Vagina (tissue), 2 donors: ENCODE measurements around the gene EBF3.

Experiments used
- POLR2A ChIP-seq, 2 donors: fragments of 450-650 bp; IDR thresholded peaks; one replicate each; pipeline ENCODE4 v1.6.1; 2017; ENCODE audit warnings: antibody characterized with exemption in 2 of 2, mild to moderate bottlenecking in 2 of 2, moderate library complexity in 2 of 2
- POLR2AphosphoS5 ChIP-seq, 2 donors: sonication (generic); formaldehyde crosslinking; IDR thresholded peaks; one replicate each; pipeline ENCODE4 v1.9.0; 2017; ENCODE audit warnings: antibody characterized with exemption in 2 of 2, mild to moderate bottlenecking in 2 of 2, low read depth in 1 of 2; ENCODE audit not compliant: insufficient read depth in 1 of 2
- TF ChIP-seq, protein P1 (sequence below), 3 experiments: fragments of 450-650 bp in 2 of 3; fragments of 200-600 bp in 1 of 3; sonication (generic) in 1 of 3; IDR thresholded peaks; one replicate each; pipeline ENCODE4 v1.5.1; 2017 to 2019; ENCODE audit warnings: antibody characterized with exemption in 3 of 3, mild to moderate bottlenecking in 2 of 3, moderate library complexity in 2 of 3

DNA sequence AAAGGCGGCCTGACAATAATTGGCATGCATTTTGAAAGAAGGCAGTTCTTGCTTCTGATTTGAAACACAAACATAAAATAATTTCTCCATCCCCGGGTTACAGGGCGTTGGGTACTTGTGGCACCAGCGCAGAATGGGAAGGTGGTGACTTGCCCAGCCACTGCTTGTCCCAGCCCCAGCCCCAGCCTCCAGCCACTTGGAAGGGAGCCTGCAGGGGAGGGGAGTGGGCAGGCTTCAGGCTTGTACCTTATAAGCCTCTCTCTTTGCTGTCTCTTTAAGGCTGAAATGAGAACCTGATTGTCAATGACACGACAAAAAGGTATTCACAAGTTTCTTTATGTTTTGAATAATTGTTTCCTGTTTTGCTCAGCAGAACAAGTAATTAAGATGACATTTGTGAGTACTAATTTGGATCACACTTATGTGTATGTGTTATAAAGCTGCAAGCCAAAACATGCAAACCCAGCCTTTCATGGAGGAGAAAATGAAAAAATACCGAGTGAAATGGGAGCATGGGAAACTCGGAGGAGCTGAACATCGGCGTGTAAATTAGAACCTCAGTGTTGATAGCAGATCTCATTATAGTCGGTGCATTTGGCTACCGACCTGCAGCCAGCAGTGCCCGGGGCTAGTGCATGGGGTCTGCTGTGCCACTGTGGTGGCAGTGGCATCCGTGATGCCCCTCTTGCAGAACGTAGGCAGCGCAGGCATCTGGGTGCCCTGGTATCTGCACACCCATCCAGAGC is 129.9 kb downstream of the EBF3 start:
- TF ChIP-seq, protein P1, sequence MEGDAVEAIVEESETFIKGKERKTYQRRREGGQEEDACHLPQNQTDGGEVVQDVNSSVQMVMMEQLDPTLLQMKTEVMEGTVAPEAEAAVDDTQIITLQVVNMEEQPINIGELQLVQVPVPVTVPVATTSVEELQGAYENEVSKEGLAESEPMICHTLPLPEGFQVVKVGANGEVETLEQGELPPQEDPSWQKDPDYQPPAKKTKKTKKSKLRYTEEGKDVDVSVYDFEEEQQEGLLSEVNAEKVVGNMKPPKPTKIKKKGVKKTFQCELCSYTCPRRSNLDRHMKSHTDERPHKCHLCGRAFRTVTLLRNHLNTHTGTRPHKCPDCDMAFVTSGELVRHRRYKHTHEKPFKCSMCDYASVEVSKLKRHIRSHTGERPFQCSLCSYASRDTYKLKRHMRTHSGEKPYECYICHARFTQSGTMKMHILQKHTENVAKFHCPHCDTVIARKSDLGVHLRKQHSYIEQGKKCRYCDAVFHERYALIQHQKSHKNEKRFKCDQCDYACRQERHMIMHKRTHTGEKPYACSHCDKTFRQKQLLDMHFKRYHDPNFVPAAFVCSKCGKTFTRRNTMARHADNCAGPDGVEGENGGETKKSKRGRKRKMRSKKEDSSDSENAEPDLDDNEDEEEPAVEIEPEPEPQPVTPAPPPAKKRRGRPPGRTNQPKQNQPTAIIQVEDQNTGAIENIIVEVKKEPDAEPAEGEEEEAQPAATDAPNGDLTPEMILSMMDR (IDR thresholded peaks at IDR 0.05) = no peak
- TF ChIP-seq POLR2AphosphoS5 (IDR thresholded peaks at IDR 0.05; ENCODE audit: insufficient read depth in 1 of 2, low read depth in 1 of 2) (no peak), POLR2A (IDR thresholded peaks at IDR 0.05) (no peak)
